ENCODE data around the gene COA8. TPM values are rescaled to one million over a fixed set of nuclear protein-coding genes. Genes with fewer than 3 reads are reported as not detected.
A peak's percentile ranks its signal among the peaks of the same experiment; 100 is the strongest.

Gene COA8
- total RNA-seq, 1 experiment from 2014 or later, result 62.3 TPM

- H3K79me2 ChIP-seq (ENCODE audit: low read length), result 0 out of 2 replicates have a peak, but pooled peaks cover 4% of the 10 kb centered on the region
- ChIA-PET POLR2A (ENCODE audit: unreplicated experiment) (interaction anchor here (0.6 to 1.1 kb wide), 3 partner anchors 31 to 50 kb away, joined by 4 to 5 read pairs (median 4); no protein-coding TSS in a partner anchor), CTCF (interaction anchor here (0.6 to 1.5 kb wide), 3 partner anchors 20 to 37 kb away, joined by 4 to 8 read pairs (median 7); no protein-coding TSS in a partner anchor)
- ATAC-seq, result peak; percentile 21
- peak overlapping the region; percentile 99 for H3K4me2 ChIP-seq (ENCODE audit: low read length)
- TF ChIP-seq CTCF (conservative IDR thresholded peaks at IDR 0.05; ENCODE audit: low read depth, low read length) (no peak), EZH2 (IDR thresholded peaks at IDR 0.05; ENCODE audit: low read length, unreplicated experiment) (no peak), EZH2phosphoT487 (IDR thresholded peaks at IDR 0.05; ENCODE audit: borderline replicate concordance, low read length) (no peak)
- H3K27ac ChIP-seq (ENCODE audit: low read length), result no peak overlapping the region
- peak overlapping the region; percentile 63 for H2AFZ ChIP-seq (ENCODE audit: low read length)
- H3K9ac ChIP-seq (ENCODE audit: low read length), result 0 out of 2 replicates have a peak overlapping the region, but pooled peaks have one; percentile 10
- DNase-seq, result peak; percentile 32
- intact Hi-C loops (cut with micrococcal nuclease), result loop anchor here (1.0 kb wide), 1 partner anchor 25 kb away; no protein-coding TSS in a partner anchor
- no peaks in the 10 kb centered on the region for H3K9me2 ChIP-seq (replicated peaks; ENCODE audit: low read length)
- H3K9me3 ChIP-seq (ENCODE audit: low read length), result no peaks in the 10 kb centered on the region
- no peaks in the 10 kb centered on the region for H3K36me3 ChIP-seq (ENCODE audit: low read depth, low read length)
- peaks cover 9% of the 10 kb centered on the region for H3K4me1 ChIP-seq (ENCODE audit: insufficient read depth, low read length)
- H3K4me3 ChIP-seq (ENCODE audit: low read length), result peak overlapping the region; percentile 89
- H3F3A ChIP-seq (ENCODE audit: low read length, unreplicated experiment), result no peaks in the 10 kb centered on the region
- H3K27me3 ChIP-seq (ENCODE audit: low read length), result no peaks in the 10 kb centered on the region
- H4K20me1 ChIP-seq (ENCODE audit: low read length), result peaks cover 7% of the 10 kb centered on the region; the same call in 1 of the 2 replicates
- BruUV-seq (replicated peaks), result no TSS peak
Measured at GRCh38 chr14:103521438-103521950, 41.3 kb upstream of the COA8 start.

GRCh38 chr14:103521951-103522563 is 40.7 kb upstream of the COA8 start:
- no peak for DNase-seq
- Histone ChIP-seq H2AFZ (ENCODE audit: low read length) (peak overlapping the region; percentile 65), H3K4me2 (ENCODE audit: low read length) (peak overlapping the region; percentile 99), H3K36me3 (ENCODE audit: low read depth, low read length) (no peaks in the 10 kb centered on the region), H3K79me2 (ENCODE audit: low read length) (0 out of 2 replicates have a peak, but pooled peaks cover 4% of the 10 kb centered on the region), H3K4me1 (ENCODE audit: insufficient read depth, low read length) (peaks cover 9% of the 10 kb centered on the region), H3K4me3 (ENCODE audit: low read length) (peak overlapping the region; percentile 89), H3K9me3 (ENCODE audit: low read length) (no peaks in the 10 kb centered on the region), H3K9me2 (replicated peaks; ENCODE audit: low read length) (no peaks in the 10 kb centered on the region), H3K9ac (ENCODE audit: low read length) (peak overlapping the region; percentile 54), H3F3A (ENCODE audit: low read length, unreplicated experiment) (no peaks in the 10 kb centered on the region), H3K27me3 (ENCODE audit: low read length) (no peaks in the 10 kb centered on the region), H3K27ac (ENCODE audit: low read length) (no peak overlapping the region), H4K20me1 (ENCODE audit: low read length) (peaks cover 7% of the 10 kb centered on the region; the same call in 1 of the 2 replicates)
- POLR2A ChIA-PET (ENCODE audit: unreplicated experiment), result interaction anchor here (0.6 kb wide), 1 partner anchor 1762 kb away, joined by 8 read pairs; no protein-coding TSS in a partner anchor
- intact Hi-C loops (cut with micrococcal nuclease), result loop anchor here (1.0 kb wide), 2 partner anchors 18 to 24 kb away; no protein-coding TSS in a partner anchor
- CTCF ChIA-PET, result no interaction called here
- TF ChIP-seq EZH2 (IDR thresholded peaks at IDR 0.05; ENCODE audit: low read length, unreplicated experiment) (no peak), CTCF (conservative IDR thresholded peaks at IDR 0.05; ENCODE audit: low read depth, low read length) (no peak), EZH2phosphoT487 (IDR thresholded peaks at IDR 0.05; ENCODE audit: borderline replicate concordance, low read length) (no peak)
- no TSS peak for BruUV-seq (replicated peaks)
- ATAC-seq, result no peak

Measured in PC-3 (cell line).